Esophagus squamous epithelium (tissue), 4 donors: ENCODE measurements around the gene SHQ1.

ENCODE experiments used
- POLR2A ChIP-seq, 4 donors: fragments of 450-650 bp; IDR thresholded peaks; one replicate each; pipeline ENCODE4 v1.6.1; 2017; ENCODE audit warnings: antibody characterized with exemption in 4 of 4, mild to moderate bottlenecking in 4 of 4, moderate library complexity in 3 of 4
- TF ChIP-seq, protein P1 (sequence below), 6 experiments: fragments of 450-650 bp in 4 of 6; fragments of 200-600 bp in 2 of 6; sonication (generic) in 2 of 6; IDR thresholded peaks; one replicate each; pipeline ENCODE4 v1.5.1; 2016 to 2019; ENCODE audit warnings: antibody characterized with exemption in 6 of 6, mild to moderate bottlenecking in 4 of 6, moderate library complexity in 4 of 6

DNA sequence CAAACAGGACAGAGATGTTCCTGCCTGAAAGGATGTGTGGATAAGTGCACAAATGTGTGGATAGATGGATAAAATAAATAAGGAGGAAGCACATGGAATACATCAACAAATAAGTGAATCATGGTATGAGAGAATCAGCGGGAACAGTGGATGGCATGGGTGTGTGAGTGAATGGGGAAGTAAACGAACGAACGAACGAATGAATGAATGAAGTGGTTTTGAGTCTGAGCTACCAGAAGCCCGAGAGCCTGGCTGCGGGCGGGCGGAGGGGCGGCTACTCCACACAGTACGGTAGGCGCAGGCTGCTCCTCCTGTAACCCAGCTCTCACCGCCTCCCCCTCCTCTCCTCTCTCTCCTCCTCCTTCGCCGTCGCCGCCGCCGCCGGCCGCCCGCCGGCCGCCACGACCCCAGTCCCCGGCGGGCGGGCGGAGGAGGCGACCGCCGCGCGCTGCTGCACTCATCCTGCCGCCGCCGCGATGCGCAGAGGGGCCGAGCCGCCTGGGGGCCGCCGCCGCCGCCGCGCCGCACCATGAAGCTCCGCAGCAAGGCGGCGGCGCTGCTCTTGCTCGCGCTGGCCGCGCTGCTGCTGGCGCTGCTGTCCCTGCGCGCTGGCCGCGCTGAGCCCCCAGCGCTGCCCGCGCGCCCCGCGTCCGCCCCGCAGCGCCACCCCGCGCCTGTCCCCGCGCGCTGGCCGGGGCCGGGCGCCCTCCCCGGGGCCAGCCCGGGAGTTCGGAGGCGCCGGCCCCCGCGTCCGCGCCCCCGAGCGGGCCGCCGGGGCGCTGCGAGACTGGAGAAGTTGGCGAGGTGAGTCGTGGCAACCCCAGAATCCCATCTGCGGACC lies 39.7 kb upstream of the SHQ1 start, which contains the start of gene GXYLT2:
- TF ChIP-seq, protein P1, sequence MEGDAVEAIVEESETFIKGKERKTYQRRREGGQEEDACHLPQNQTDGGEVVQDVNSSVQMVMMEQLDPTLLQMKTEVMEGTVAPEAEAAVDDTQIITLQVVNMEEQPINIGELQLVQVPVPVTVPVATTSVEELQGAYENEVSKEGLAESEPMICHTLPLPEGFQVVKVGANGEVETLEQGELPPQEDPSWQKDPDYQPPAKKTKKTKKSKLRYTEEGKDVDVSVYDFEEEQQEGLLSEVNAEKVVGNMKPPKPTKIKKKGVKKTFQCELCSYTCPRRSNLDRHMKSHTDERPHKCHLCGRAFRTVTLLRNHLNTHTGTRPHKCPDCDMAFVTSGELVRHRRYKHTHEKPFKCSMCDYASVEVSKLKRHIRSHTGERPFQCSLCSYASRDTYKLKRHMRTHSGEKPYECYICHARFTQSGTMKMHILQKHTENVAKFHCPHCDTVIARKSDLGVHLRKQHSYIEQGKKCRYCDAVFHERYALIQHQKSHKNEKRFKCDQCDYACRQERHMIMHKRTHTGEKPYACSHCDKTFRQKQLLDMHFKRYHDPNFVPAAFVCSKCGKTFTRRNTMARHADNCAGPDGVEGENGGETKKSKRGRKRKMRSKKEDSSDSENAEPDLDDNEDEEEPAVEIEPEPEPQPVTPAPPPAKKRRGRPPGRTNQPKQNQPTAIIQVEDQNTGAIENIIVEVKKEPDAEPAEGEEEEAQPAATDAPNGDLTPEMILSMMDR (IDR thresholded peaks at IDR 0.05) = no peak
- TF ChIP-seq POLR2A (IDR thresholded peaks at IDR 0.05) = no peak
